ENCODE data around the gene PPP2R1B. TPM values are rescaled to one million over a fixed set of nuclear protein-coding genes. Genes with fewer than 3 reads are reported as not detected.

The PPP2R1B gene
- total RNA-seq: 29.2 to 34.8 TPM (median 33.8 TPM) in 3 replicates

DNA sequence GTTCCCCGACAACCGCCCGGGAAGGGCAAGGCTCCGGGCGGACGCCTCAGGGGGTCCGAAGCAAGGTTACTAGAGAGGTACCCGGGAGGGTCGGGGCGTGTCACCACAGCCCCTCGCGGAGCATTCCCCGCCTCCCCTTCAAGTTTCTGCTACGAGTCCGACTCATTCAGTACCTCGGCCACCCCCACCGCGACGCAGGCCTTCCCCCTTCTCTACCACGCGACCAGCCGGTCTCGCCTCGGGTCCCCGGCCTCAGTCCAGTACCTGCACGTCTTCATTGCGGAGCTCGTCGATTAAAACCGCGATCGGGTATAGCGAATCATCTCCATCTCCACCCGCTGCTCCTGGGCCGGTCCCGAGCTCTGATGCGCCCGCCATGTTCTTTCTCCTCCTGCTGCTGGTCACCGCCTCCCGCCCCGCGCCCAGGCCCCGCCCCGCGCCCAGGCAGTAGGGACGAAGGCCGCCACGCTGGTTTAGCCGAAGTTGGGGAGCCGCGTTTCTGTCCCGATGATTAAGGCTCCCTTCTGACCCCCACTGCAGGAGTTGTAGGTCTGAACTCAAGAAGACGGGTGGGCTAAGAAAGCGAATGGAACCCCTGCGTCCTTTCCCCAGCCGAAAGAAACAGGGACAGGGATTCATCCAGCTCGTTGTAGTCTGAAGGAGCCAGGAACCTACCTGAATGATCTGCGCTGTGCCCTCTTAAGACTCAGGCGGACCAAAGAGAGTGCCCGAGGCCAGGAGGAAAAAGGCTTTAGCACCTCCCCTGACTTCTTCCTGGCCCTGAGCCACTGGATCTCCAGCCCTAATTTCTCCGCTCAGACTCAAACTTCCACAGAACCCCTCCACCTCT is at the start of gene PPP2R1B:
Gene PPP2R1B (minus strand): TSS at position 406 of the 850 bp plus-strand sequence. CDS start 28 bp downstream, at position 378.
- TF ChIP-seq, protein P1, sequence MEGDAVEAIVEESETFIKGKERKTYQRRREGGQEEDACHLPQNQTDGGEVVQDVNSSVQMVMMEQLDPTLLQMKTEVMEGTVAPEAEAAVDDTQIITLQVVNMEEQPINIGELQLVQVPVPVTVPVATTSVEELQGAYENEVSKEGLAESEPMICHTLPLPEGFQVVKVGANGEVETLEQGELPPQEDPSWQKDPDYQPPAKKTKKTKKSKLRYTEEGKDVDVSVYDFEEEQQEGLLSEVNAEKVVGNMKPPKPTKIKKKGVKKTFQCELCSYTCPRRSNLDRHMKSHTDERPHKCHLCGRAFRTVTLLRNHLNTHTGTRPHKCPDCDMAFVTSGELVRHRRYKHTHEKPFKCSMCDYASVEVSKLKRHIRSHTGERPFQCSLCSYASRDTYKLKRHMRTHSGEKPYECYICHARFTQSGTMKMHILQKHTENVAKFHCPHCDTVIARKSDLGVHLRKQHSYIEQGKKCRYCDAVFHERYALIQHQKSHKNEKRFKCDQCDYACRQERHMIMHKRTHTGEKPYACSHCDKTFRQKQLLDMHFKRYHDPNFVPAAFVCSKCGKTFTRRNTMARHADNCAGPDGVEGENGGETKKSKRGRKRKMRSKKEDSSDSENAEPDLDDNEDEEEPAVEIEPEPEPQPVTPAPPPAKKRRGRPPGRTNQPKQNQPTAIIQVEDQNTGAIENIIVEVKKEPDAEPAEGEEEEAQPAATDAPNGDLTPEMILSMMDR (IDR thresholded peaks at IDR 0.05; ENCODE audit: unreplicated experiment): no peak
- H3K4me1 Mint-ChIP-seq: peaks cover 26% of the 10 kb centered on the region
- peak within 1 kb of the TSS; percentile 99 for H3K27ac Mint-ChIP-seq
- peaks cover 17% of the 10 kb centered on the region for H3K36me3 Mint-ChIP-seq
- peak within 1 kb of the TSS; percentile 100 for H3K4me3 Mint-ChIP-seq
- no peaks in the 10 kb centered on the region for H3K27me3 Mint-ChIP-seq (ENCODE audit: low read depth)
- H3K9me3 Mint-ChIP-seq: no peaks in the 10 kb centered on the region
- DNase-seq (ENCODE audit: low spot score in 2 of 2, unreplicated experiment in 2 of 2): peak; percentile 57 to 79

- peak overlapping the region; percentile 68 for H3K27ac Mint-ChIP-seq
- H3K27me3 Mint-ChIP-seq (ENCODE audit: low read depth): no peaks in the 10 kb centered on the region
- peaks cover 22% of the 10 kb centered on the region for H3K4me1 Mint-ChIP-seq
- no peak for DNase-seq (ENCODE audit: low spot score in 2 of 2, unreplicated experiment in 2 of 2)
- no peak overlapping the region for H3K4me3 Mint-ChIP-seq
- H3K9me3 Mint-ChIP-seq: no peaks in the 10 kb centered on the region
- H3K36me3 Mint-ChIP-seq: peaks cover 15% of the 10 kb centered on the region
- TF ChIP-seq, protein P1 (IDR thresholded peaks at IDR 0.05; ENCODE audit: unreplicated experiment): no peak
These were observed 49.3 kb upstream of the PPP2R1B start for GRCh38 chr11:111815489-111815888.

DNA sequence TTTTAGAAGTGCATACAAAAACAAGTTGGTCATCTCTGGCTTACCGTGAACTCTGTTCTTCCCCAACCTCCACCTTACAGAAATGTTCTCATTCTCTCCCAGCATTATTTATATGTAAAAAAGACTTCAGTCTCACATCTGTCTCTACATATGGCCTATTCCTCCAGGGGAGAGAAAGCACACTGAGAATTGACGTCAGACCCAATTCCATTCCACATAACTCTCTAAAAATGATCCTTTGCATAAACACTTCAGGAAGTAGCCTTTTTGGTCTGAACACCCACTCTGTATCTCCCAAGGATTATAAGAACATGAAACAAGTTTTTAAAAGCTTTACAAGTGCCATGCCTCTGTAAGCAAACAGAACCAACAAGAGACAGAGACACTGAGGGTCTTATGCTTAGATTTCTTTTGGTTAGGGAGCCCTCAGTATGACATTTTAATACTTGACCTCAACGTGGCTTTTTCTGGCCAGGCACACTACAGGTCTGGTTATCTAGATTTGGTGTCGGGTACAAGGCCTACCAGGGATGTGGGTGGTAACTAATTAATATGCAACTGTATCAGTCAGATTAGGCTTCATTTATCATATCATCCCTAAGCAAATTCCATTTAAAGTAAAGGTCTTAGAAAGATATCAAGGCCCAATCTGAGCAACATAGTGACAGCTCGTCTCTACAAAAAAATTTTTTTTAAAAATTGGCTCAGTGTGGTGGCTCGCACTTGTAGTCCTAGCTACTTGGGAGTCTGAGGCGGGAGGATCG is 48.5 kb upstream of the PPP2R1B start:
- Mint-ChIP-seq H3K27ac (peak overlapping the region; percentile 76), H3K9me3 (no peaks in the 10 kb centered on the region), H3K27me3 (ENCODE audit: low read depth) (no peaks in the 10 kb centered on the region), H3K4me3 (no peak overlapping the region), H3K36me3 (peaks cover 18% of the 10 kb centered on the region), H3K4me1 (peaks cover 19% of the 10 kb centered on the region)
- DNase-seq (ENCODE audit: low spot score in 2 of 2, unreplicated experiment in 2 of 2): no peak
- TF ChIP-seq, protein P1 (IDR thresholded peaks at IDR 0.05; ENCODE audit: unreplicated experiment): no peak

GRCh38 chr11:111814106-111814505 is 47.9 kb upstream of the PPP2R1B start:
- TF ChIP-seq, protein P1 (IDR thresholded peaks at IDR 0.05; ENCODE audit: unreplicated experiment): no peak
- DNase-seq (ENCODE audit: low spot score in 2 of 2, unreplicated experiment in 2 of 2): no peak
- H3K27me3 Mint-ChIP-seq (ENCODE audit: low read depth): no peaks in the 10 kb centered on the region
- H3K4me3 Mint-ChIP-seq: no peak overlapping the region
- H3K4me1 Mint-ChIP-seq: peaks cover 15% of the 10 kb centered on the region
- peaks cover 18% of the 10 kb centered on the region for H3K36me3 Mint-ChIP-seq
- no peaks in the 10 kb centered on the region for H3K9me3 Mint-ChIP-seq
- H3K27ac Mint-ChIP-seq: peak overlapping the region; percentile 60

DNA sequence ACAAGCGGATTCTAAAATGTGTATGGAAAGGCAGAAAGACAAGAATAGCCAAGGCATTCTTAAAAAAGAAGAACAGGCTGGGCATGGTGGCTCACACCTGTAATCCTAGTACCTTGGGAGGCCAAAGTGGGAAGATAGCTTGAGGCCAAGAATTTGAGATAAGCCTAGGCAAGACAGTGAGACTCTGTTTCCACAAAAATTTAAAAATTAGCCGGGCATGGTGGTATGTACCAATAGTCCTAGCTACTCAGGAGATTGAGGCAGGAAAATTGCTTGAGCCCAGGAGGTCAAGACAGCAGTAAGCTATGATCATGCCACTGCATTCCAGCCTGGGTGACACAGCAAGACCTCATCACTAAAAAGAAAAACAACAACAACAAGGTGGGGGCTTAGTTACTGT is 46.0 kb upstream of the PPP2R1B start:
- Mint-ChIP-seq H3K4me1 (peaks cover 9% of the 10 kb centered on the region), H3K27ac (no peak overlapping the region)
- DNase-seq (ENCODE audit: low spot score in 2 of 2, unreplicated experiment in 2 of 2): no peak

More for the DNA sequence above, 46.0 kb upstream of the PPP2R1B start:
- Mint-ChIP-seq H3K36me3 (peaks cover 26% of the 10 kb centered on the region), H3K4me3 (no peak overlapping the region), H3K9me3 (no peaks in the 10 kb centered on the region), H3K27me3 (ENCODE audit: low read depth) (no peaks in the 10 kb centered on the region)
- TF ChIP-seq, protein P1 (IDR thresholded peaks at IDR 0.05; ENCODE audit: unreplicated experiment): no peak

Measured in mesothelial cell of epicardium (in vitro differentiated cells).